Stimulated activated CD8-positive, alpha-beta memory T cell treated with anti-CD3 and anti-CD28 coated beads, Interleukin-2, amount 100 ng/mL, for 48 hours (primary cell): ENCODE data around the gene SORCS1.

ENCODE experiments used
- DNase-seq, 2 donors: peaks; one replicate each; pipeline ENCODE4 v3.0.0-alpha.2; 2020; ENCODE audit warnings: low read depth in 2 of 2

SORCS1 gene

DNA sequence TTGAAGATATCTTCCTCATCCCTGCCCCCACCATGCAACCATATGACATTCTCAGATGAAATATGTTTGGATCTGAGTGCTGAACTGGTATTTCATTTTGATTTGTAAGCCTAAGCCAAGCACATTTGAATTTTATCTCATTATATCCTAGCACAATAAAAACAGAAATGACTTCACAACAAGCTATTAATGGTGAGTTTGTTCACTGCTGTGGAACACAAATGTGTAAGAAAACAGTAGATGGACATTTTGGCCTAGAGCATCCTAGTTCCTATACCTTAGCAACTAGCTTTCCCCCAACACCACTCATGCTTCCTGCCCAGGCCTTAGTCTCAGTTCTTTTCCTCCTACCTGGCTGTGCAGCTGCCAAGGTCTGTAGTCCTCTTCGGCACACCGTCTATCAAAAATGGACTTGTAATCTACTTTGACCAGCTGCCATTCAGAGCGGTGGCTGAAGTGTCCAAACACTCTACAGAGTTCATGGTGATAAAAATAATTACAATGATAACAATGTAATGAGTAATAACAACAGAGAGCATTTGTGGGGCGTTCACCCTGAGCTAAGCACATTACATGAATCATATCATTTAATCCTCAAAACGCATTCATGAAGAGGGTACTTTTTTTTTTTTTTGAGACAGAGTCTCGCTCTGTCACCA, 491.9 kb downstream of the SORCS1 start:
- DNase-seq = no peak

DNA sequence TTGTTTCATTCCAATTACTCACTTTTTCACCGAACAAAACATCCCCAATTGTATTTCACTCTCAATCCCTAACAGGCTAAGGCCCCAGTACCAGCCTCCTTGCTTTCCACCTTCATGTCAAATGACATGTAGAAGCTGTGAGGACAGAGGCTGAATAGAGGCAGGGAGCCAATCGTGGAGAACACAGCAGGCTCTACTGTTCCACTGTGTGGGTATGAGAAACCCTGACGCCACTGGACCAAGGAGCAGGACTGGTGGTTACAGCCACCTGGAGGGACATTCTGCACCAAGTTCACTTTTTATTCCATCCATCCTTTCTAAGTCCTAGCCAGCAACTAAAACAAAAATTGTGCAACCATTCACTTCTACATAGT, 502.8 kb downstream of the SORCS1 start:
- DNase-seq = no peak

DNA sequence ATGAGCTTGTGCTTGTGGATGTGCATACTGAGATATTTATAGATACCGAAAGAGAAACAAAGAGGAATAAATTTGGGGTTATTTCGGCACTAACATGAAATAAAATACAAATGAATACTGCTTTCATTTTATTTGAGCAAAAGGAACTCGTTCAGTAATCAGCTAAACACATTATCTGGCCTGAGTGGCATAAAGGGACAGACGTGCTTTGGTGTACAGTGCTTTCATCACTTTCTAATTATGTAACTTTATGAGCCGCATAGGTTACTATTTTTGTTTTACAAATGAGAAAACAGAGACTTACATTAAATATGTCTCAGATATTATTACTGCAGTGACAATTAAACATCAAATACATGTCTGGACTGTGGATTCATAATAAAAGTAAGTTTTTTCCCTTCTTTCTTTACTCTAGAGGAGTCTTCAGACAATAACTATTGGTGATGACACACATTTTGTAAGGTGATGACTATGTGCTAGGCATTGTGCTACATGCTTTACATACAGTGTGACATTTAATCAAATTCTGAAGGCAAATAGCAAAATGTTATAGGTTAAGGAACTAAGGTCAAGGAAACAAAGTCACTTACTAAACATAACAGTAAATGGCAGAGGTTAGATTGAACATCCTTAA, 503.3 kb downstream of the SORCS1 start:
- DNase-seq = no peak

DNA sequence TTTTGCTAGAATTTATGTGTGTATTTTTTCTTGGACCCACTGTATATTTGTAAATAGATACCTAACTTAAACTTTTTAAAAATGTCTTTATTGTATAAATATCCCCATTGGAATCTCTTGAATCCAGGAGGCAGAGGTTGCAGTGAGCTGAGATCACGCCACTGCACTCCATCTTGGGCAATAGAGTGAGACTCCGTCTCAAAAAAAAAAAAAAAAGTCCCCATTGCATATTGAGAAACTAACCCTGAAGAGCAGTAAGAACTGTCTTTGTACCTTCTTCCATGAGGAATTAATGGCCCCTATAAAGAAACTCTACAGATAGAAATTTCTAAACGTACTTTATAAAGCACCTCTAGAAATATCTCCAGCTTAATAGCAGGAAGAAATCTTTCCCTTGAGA, 504.0 kb downstream of the SORCS1 start:
- DNase-seq = no peak

DNA sequence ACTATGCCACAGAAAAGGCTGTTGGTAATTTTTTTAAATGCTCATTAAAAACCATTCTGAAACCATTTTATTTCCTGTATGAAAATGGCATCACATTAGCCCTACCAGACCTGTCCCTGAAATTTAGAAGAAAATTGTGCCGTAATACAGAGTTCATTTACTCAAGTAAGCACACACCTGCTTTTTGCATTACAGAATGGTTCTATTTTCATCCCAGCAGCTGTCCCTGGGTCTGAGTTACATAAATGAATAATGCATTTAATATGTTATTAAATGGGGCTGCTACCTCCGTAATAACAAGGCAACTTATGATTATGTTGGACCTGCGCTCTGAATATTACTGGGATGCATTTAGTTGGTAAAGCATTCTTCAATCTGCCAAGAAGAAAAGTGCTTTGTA, 508.9 kb downstream of the SORCS1 start:
- DNase-seq = no peak

DNA sequence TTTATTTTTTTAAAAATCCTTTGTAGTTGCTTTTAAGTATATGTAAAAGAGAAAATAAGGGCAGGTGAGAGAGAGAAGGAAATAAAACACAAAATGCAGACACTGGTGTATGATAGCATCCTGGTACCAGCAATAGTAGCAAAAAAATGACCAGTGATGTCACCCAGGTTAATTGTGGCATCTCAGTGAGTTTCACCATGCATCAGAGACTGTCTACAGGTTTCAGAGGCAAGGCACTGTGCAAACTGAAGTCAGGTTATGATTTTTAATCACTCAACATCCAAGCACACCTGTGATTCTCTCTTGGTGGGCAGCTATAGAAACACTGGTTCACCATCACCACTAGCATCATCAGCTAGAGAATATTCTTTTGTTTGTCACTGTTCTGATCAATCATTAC, 509.3 kb downstream of the SORCS1 start:
- DNase-seq = no peak

DNA sequence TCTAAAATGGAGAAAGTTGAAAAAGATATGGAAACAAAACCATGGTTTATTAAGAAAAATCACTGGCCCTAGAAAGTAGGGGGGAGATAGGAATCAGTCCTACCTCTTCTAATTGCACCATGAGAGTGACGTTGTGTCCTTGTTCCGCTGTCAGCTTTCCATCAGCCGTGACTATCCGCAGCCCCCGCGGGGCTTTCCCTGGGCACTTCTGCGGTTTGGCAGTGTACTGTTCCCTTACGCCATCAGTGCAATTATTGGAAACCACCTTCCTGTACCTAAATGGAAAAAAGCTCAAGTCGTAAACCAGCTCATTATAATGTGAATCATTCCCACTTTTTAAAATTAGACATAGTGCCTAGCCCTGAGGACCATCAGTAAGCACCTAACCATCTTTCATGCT, 512.2 kb downstream of the SORCS1 start:
- no peak for DNase-seq

DNA sequence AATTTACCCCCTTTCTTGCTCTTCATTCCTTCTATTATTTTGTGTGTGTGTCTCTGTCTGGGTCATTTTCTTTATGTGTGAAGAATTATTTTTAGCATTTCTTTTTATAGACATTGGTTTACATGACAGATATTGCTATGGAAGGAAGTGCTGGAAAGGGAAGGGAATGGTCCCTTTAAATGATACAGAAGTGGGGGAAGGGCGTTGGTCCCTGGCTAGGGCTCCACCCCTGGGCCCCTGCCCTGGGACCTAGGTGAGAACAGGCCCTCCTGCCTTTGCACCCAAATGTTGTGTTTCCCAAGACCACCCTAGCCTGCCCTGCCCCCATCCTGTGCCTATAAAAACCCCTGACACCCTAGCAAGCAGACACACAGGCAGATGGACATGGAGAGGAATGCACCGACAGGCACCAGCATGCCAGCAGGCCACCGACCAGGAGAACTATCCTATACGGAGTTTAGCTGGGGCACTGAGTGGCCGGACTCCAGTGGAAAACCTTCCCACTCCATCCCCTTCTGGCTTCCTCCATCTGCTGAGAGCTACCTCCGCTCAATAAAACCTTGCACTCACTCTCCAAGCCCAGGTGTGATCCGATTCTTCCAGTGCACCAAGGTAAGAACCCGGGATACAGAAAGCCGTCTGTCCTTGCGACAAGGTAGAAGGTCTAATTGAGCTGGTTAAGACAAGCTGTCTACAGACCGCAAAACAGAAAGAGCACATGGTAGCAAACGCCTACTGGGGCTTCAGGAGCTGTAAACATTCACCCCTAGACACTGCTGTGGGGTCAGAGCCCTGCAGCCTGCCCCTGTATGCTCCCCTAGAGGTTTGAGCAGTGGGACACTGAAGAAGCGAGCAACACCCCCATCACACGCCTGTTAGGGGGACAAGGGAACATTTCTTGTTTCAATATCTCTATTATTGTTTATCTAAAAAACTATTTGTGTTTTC, 515.7 kb downstream of the SORCS1 start:
- DNase-seq = no peak

DNA sequence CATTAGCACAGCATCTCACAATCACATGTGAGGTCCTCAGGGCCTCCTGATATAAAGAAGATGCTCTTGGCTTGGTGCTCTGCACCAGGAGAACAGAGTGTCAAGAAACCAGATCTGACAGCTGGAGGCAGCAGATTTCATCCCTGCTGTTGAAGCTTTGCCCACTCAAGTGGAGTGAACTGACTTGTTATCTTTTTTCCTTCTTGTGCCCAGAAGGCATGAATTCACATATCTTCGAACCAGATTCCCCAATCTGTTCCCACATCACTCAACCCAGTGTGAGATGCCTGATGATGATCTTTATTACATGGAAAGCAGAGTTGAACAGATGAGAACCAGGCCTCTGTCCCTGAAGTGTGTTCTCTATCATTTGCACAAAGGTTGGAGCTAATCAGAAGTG, 521.0 kb downstream of the SORCS1 start:
- DNase-seq = no peak

DNA sequence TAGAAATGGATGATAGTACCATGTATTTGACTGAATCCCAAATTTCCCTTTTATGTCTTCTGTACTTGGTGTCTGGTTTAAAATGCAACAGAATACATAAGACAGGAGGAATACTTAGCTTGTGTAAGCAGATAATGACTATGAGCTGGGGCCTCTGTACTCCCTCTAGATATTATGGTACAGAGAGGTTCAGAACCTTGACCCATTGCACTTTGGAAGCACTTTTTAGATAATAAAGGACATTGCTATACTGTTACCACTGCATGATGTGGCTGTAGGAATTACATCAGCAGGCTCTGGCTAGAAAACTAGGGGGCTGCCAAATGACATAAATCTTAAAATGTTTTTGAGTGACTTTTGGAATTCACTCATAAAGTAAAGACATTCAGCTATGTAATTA, 526.6 kb downstream of the SORCS1 start:
- no peak for DNase-seq

DNA sequence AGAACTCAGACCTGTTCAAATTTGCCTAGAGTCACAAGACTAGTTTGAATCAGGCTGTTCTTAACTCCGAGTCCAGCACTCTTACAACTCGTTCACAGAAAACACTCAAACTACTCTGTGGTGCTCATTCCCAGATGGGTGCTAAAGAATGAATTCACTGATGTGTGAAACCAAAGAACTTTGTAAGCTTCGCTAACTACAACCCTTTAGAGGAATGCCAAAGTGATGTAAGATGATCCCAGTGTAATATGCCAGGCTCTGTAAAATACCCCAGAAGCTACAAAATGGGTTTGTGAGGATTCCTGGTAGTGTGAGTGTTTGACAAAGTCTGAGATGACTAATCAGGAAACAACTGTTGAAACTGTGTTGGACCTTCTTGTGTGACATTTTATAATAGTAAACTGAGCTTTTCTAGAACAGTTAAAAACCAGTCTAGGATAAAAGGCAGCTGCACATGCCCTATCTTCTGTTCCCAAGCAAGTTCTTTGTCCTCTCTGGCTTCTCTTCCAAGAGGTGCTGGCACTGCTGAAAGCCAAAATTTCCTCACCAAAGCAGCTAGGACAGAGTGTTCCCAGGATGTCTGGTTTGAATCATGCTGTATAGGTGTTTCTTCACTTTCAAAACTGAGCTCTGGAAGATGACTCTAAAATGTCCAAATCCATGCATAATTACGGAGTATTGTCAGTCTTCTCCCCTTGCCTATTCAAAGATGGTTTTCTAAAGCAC, 527.6 kb downstream of the SORCS1 start:
- no peak for DNase-seq

DNA sequence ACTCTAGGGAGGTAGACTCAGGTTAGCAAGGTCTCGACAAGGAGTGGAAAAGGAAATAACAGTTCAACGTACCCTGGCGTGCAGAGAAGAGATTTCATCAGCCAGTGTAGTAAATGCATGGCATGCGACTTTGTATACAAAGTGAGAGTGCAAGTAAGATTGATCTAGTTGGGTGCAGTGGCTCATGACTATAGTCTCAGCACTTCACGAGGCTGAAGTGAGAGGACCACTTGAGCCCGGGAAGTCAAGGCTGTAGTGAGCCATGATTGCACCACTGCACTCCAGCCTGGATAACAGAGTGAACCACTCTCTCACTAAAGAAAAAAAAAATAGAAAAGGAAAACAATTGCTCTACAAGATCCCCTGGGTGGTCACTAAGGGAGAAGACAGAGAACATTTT, 528.6 kb downstream of the SORCS1 start:
- DNase-seq = no peak

DNA sequence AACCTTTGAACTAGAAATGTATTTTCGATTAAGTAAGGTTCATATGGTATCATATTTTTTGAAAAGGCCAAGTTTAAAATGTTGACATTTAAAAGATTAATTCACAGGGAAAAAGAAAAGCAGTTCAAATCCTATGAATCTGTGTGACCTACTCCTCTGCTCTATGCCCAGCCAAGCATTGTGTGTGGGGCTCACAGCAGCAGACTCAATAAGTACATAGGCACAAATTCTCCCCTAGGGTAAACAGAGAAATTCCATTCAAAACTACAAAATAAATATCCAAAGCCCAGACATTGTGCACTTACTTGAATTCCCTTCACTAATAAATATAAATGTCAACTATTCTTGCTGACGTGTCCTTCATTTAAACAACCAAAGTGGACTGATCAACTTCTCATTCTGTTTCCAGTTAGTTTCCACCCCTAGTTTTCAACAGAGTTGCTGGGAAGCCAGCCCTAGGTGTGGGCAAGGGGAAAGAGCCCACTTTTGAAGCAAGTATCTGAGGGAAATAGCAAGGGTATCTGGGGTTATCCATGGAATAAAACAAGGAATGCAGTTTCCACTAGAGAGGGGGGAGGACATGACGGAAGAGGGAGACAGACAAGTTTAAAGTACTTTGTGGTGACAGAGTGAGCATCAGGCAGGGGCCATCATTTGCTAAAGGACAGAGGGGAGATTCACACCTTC, 533.3 kb downstream of the SORCS1 start:
- DNase-seq = no peak

DNA sequence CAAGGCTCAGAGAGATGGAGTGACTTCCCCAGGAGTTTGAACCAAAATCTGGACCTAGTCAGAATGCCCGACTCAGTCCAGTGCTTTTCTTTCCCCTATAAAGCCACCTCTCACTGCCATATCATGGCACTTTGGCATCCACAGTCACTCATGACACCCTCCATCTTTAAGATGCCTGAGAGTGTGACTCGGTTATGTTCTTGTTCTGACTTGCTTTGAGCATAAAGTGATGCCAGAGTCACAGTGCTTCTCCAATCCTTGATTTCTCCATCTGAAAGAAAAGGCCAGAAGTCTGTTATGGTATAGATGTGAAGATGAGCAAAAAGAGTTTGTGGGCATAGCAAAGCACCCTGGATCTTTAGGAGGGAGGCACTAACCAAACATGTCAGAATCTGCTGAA, 538.1 kb downstream of the SORCS1 start:
- DNase-seq = no peak

DNA sequence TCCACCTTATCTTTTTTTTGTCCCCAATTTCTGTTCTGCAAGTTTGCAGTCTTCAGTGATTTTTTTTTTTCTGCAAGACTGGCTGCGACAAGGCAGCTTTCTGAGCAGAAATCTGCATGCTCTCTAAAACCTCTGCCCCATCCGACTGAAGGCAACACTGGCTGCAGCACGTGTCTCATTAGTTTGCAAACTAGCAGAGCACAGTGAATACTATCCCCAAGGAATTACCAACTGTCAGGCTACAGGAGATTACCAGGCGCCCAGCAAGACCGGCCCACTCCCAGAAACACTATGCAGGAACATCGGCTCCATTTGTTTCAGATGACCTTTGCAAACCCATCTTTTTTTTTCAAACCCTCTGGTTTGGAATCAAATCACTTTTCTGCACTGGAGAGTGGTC, 538.8 kb downstream of the SORCS1 start:
- no peak for DNase-seq

DNA sequence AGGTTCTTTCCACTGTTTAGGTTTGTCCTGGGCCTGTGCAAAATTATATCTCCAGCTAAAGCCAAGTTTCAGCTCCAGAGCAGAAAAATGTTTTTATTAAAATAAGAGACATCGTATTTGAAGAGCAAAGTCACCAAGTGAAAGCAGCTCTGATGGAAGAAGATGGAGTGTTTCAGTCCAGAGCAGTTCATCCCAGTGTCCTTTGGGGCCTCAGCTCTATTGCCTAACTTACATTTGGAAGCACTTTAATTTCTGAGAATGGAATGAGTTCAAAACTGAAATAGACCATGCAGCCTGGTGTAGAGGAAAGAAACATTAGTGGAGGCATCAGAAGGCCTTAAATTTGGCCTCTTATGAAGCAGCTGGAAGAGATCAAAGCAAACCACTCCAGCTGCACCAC, 545.2 kb downstream of the SORCS1 start:
- DNase-seq = no peak

DNA sequence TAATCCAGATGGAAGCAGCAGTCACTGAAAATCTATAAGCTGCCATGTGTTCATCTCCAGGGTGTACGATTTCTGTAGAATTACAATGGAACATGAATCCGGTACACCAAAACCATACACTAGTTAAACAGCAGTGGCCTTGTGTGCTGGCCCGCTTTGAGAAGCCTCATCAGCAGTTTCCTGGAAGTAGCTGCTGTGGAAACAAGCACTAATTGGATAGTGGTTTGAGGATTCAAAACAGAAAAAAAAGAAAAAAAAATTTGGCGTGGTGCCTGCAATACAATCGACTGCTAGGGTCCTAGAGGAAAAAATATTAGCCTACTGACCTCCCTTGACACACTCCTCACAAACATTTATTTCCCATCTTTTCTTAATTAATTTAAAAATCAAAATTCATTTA, 545.9 kb downstream of the SORCS1 start:
- no peak for DNase-seq

DNA sequence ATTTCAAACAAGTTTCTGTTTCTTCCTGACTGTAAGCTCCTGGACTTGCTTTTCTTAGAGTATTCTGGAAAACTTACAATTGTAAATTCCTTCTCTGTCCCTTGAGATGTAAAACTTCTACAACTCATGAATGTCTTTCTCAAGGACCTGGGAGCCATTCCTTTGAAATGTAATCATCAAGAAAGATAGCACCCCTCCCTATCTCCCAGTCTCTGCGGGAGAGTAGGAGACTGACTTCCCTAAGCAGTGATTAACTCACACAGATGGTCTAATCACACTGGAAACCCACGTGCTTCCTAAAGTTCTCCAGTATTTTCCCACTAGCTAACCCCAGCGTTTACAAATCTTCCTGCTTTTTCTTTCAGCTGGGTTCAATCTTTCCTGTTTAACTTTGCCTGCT, 549.4 kb downstream of the SORCS1 start:
- no peak for DNase-seq

DNA sequence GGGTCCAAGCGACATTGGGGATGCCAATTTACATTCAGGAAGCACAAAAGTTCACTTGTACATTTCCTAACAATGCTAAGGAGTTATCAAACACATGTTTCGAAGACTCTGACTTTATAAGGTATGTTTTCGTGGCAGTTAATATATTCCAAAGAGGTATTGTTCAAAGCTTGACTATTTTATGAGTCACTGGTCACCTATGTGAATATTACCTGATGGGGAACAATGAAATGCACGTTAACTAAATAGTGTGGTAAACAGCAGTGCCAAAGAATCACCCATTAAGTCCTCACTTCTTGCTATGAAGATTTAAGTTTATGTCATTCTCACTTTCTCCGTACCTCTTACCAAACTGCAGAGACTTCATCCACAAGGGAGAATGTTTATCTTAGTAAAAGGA, 550.2 kb downstream of the SORCS1 start:
- DNase-seq = no peak

DNA sequence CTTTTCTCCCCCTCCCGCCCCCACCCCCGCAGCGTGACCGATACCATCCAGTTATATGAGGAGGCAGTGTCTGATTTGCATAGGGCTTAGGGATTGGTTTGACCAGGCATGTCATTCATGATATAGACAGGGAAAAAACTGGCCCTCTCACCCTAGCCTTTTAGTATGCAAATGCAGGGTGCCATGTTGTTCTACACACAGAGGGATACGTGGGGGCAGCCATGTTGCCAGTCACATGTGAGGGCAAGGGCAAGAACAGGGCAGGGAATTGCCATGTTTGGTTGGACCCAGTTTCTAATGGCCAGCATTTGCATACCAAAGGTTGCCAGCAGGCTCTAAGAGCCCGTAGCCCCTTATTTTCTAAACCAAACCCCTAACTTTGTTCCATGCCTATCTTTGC, 552.1 kb downstream of the SORCS1 start:
- DNase-seq = no peak

DNA sequence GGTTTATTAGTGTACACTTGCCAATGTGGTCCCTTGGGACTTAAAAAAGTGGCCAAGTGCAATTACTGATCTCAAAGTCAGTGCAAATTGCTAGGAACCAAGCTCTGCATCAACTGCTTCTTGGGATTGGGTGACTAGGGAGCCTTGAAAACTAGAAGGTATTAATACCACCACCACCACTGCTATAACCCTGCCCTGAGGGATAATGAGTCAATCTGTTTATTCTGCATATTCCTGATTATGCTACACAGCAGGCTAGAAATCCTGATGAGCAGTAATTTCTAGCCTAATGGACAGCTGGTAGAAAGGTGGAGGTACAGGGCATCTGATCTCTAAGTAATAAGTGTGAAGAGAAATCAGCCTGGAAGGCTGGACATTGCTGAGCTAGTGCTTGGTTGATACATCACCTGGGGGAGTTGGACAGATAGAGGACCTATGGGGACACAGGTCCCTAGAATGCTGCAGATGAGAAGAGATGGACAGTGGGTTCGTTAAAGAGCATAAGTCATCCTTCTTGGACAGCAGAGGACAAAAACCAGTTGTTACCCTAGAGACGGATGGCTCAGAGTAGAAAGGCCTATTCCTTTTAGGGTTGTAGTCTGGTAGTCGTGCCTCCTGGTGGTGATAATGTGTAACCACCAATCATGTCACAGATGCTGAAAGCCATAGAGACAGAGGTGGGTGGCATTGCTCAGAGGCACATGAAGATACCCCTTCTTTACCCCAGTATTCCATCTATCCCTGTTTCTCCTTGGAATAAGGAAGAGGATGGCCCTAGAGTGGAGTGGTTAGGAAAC, 554.8 kb downstream of the SORCS1 start:
- no peak for DNase-seq
